ENCODE results near the gene ZIK1. TPM values are rescaled to one million over a fixed set of nuclear protein-coding genes. Genes with fewer than 3 reads are reported as not detected.
A peak's percentile ranks its signal among the peaks of the same experiment; 100 is the strongest.

The ZIK1 gene
- total RNA-seq, 4 donors from 2014 or later = 0.54 to 6.6 (median 1.9) TPM

DNA sequence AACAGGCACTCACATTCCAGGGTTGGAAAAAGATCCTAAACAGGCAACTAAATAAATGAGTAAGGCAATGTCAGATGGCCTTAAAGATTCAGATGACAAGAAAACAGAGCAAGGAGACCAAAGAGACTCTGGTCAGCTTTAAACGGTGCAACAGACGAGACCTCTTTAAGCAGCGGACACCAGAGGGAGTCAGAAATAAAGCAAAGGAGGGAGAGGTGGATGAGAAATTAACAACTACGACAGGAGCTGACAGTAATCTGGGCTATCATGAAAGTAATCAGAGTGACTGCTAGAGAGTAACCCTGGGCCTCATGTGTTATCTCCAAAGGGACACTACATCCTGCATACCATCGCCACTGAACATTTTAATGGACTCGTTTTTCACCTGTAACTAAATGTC is 25.4 kb upstream of the ZIK1 start:
- peaks cover 0 to 32% (median 0%) of the 10 kb centered on the region in 3 donors for H3K36me3 ChIP-seq
- no peak for DNase-seq
- H3K9me3 ChIP-seq = peaks cover 0 to 27% (median 0%) of the 10 kb centered on the region in 4 donors
- H3K27me3 ChIP-seq = no peaks in the 10 kb centered on the region
- TF ChIP-seq POLR2A (IDR thresholded peaks at IDR 0.05) = no peak
- TF ChIP-seq, protein P1, sequence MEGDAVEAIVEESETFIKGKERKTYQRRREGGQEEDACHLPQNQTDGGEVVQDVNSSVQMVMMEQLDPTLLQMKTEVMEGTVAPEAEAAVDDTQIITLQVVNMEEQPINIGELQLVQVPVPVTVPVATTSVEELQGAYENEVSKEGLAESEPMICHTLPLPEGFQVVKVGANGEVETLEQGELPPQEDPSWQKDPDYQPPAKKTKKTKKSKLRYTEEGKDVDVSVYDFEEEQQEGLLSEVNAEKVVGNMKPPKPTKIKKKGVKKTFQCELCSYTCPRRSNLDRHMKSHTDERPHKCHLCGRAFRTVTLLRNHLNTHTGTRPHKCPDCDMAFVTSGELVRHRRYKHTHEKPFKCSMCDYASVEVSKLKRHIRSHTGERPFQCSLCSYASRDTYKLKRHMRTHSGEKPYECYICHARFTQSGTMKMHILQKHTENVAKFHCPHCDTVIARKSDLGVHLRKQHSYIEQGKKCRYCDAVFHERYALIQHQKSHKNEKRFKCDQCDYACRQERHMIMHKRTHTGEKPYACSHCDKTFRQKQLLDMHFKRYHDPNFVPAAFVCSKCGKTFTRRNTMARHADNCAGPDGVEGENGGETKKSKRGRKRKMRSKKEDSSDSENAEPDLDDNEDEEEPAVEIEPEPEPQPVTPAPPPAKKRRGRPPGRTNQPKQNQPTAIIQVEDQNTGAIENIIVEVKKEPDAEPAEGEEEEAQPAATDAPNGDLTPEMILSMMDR (IDR thresholded peaks at IDR 0.05) = no peak
- peak overlapping the region in 2 of 4 donors; percentile 78 for H3K4me3 ChIP-seq
- H3K4me1 ChIP-seq = peaks cover 0 to 12% (median 3%) of the 10 kb centered on the region in 4 donors
- no peak overlapping the region for H3K27ac ChIP-seq

DNA sequence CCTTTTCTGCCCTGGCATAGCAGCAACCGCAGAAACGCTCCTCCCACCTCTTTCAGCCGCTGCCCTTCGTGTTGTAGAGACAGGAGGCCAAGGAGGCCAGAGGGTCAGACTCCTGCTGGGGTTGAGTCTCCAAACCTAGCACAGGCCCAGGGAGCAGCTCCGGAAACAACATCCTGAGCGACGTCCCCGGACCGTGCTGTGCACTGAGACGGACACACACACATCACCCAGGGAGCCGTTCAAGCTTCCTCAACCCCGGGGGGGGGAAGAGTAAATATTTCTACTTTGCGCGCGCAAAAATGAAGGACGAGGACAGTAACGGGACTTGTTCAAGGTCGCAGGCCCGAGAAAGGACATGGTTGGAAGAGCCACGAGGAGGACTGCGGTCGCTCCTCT is 24.9 kb upstream of the ZIK1 start:
- Histone ChIP-seq H3K36me3 (peaks cover 0 to 27% (median 0%) of the 10 kb centered on the region in 3 donors), H3K9me3 (peaks cover 0 to 25% (median under 1%) of the 10 kb centered on the region in 4 donors), H3K4me1 (peaks cover 0 to 12% (median 3%) of the 10 kb centered on the region in 4 donors), H3K27ac (peak overlapping the region in 3 of 4 donors; percentile 38 to 73 (median 63)), H3K4me3 (peak overlapping the region; percentile 78 to 82 (median 78)), H3K27me3 (no peaks in the 10 kb centered on the region)
- TF ChIP-seq POLR2A (IDR thresholded peaks at IDR 0.05) = no peak
- TF ChIP-seq, protein P1 (IDR thresholded peaks at IDR 0.05) = no peak
- peak in 1 of 3 donors; percentile 16 for DNase-seq

DNA sequence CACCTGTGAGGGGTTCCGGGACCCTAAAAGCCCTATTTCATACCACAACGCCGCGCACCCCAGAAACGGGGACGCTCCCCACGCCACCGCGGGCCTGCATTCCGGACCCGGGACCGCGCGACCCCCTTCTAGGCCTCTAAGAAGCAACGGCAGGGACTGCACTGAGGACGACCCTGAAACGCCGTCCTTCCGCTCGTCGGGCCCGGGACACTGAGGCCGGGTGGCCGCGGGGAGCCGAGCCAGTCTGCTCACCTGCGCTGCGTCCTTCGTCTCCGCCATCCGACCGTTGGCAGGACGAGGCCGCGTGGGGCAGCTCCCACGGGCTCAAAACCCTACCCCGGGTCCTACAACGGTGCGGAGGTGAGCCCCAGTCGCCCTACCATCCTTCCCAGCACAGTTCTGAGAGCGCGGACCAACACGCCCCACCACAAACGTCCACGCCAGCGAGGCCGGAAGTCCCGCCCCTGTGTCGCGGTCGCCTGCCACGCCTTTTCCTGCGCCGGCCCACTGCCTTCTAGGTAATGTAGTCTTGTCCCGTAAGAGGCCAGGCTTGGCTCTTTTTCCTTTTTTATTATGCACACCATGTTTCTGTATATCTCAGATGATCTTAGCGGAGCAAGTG is 24.4 kb upstream of the ZIK1 start, which contains the start of gene ZNF550:
TSS of gene ZNF550 (minus strand) at position 460 of the 622 bp plus-strand sequence. CDS start at position 279, 181 bp downstream.
- peak; percentile 88 to 95 (median 92) for DNase-seq
- peaks cover 0 to 25% (median 3%) of the 10 kb centered on the region in 4 donors for H3K9me3 ChIP-seq
- peaks cover 0 to 12% (median 3%) of the 10 kb centered on the region in 4 donors for H3K4me1 ChIP-seq
- peaks cover 0 to 22% (median 0%) of the 10 kb centered on the region in 3 donors for H3K36me3 ChIP-seq
- peak within 1 kb of the TSS; percentile 38 to 73 (median 54) for H3K27ac ChIP-seq
- H3K4me3 ChIP-seq = peak within 1 kb of the TSS; percentile 78 to 82 (median 78)
- H3K27me3 ChIP-seq = no peaks in the 10 kb centered on the region
- TF ChIP-seq, protein P1 (IDR thresholded peaks at IDR 0.05) = no peak
- no peak for TF ChIP-seq POLR2A (IDR thresholded peaks at IDR 0.05)

DNA sequence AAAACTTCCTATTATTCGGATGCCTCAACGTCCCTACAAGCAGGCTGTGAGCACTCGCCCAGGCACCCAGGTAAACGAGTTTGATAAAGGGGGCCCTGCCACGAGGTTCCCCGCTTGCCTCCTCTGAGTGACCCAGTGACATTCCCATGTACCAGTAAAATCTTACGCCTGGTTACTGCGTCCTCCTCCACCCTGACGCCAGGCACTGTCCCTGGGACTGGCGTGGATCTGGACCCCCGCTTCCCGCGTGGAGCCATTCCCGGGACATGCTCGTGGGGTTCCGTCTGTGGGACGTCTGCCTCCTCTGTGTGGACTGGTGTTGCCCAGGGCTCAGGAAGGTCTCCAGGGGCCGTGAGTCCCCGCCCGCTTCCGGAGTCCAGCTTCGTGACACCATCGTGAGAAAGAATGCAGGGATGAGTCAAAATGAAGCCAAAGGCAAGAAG is 23.9 kb upstream of the ZIK1 start:
- DNase-seq = no peak
- Histone ChIP-seq H3K4me3 (peak overlapping the region; percentile 78 to 82 (median 78)), H3K36me3 (peaks cover 0 to 18% (median 0%) of the 10 kb centered on the region in 3 donors), H3K27ac (peak overlapping the region in 2 of 4 donors; percentile 38 to 73), H3K9me3 (peaks cover 0 to 28% (median 4%) of the 10 kb centered on the region in 4 donors), H3K4me1 (peaks cover 0 to 12% (median 3%) of the 10 kb centered on the region in 4 donors), H3K27me3 (no peaks in the 10 kb centered on the region)
- TF ChIP-seq, protein P1 (IDR thresholded peaks at IDR 0.05) = no peak
- TF ChIP-seq POLR2A (IDR thresholded peaks at IDR 0.05) = no peak

DNA sequence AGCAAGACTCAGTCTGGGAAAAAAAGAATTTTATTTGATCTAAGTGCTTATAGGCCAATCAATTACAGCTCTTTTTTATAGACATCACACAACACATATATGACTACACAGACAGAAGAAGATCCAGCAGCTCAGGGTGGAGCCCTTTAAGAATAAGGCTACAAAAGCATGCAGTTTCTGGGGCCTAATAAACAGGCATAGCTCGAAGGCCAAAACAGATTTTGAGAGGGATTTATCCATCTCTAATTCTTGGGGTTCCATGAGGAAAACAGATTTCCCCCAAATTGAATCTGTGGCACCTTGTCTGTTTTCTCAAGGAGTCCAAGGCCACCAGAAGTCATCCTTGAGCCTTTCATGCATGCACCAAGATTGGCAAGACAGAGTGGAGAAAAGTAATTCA is 20.4 kb upstream of the ZIK1 start:
- Histone ChIP-seq H3K27ac (no peak overlapping the region), H3K9me3 (peaks cover 0 to 57% (median 16%) of the 10 kb centered on the region in 4 donors), H3K36me3 (no peaks in the 10 kb centered on the region), H3K4me3 (no peak overlapping the region), H3K27me3 (no peaks in the 10 kb centered on the region), H3K4me1 (peaks cover 0 to 5% (median 3%) of the 10 kb centered on the region in 4 donors)
- no peak for TF ChIP-seq POLR2A (IDR thresholded peaks at IDR 0.05)
- TF ChIP-seq, protein P1 (IDR thresholded peaks at IDR 0.05) = no peak
- no peak for DNase-seq

Data from Peyer's patch (tissue), 4 donors.